NCI-H345 (cell line): ENCODE measurements around the gene ALAS1.

Source experiments
- DNase-seq: peaks from one replicate; lab custom pipeline; 2025; lab: John Stamatoyannopoulos, UW

The ALAS1 gene

DNA sequence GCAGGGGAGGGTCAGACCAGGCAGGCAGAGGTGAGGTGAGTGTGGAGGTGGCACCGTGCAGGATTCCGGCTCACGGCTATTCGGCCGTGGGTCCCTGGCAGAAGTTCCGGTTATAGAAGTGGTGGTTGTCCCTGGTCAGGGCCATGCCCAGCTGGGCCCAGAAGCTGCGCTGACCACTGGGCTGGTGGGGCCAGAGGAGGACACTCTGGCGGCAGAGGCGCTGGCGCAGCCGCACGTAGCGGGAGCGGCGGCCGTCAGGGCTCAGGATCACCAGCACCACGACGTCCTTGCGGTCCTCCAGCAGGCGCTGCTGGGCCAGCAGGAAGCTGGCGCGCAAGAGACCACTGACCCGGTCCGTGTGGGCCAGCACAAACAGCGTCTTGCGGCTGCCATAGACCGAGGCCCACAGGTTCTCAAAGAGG lies 23.2 kb downstream of the ALAS1 start:
- DNase-seq = no peak

DNA sequence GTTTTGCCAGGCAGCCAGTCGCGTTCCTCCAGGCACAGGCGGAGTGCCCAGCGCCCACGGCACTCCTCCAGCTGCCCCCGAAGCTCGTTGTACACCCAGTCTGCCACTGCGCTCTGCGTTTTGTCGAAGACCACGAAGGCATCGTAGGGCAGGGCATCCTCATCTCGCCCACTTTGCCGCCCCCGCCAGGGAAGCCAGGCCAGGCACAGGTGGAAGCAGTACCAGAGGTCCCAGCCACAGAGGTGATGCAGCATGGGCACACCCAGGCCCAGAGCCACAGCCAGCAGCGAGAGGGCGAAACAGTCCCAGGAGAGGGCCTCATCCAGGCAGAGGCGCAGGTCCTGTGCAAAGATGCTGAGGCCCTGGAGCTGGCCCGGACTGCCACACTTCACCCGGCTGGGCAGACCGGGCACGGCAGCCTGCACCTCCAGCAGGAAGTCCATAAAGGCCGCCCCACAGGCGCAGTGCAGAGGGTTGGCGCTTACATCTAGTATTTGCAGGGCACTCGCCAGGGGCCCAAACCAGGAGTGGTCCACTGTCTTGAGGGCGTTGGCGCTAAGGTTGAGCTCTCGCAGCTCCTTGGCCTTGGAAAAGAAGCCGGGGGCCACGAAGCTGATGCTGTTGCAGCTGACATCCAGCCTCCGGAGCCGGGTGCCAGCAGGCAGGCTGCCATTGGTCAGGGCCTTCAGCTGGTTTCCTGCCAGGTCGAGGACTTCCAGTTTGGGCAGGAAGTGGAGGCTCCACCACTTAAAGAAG lies 23.8 kb downstream of the ALAS1 start:
- no peak for DNase-seq

DNA sequence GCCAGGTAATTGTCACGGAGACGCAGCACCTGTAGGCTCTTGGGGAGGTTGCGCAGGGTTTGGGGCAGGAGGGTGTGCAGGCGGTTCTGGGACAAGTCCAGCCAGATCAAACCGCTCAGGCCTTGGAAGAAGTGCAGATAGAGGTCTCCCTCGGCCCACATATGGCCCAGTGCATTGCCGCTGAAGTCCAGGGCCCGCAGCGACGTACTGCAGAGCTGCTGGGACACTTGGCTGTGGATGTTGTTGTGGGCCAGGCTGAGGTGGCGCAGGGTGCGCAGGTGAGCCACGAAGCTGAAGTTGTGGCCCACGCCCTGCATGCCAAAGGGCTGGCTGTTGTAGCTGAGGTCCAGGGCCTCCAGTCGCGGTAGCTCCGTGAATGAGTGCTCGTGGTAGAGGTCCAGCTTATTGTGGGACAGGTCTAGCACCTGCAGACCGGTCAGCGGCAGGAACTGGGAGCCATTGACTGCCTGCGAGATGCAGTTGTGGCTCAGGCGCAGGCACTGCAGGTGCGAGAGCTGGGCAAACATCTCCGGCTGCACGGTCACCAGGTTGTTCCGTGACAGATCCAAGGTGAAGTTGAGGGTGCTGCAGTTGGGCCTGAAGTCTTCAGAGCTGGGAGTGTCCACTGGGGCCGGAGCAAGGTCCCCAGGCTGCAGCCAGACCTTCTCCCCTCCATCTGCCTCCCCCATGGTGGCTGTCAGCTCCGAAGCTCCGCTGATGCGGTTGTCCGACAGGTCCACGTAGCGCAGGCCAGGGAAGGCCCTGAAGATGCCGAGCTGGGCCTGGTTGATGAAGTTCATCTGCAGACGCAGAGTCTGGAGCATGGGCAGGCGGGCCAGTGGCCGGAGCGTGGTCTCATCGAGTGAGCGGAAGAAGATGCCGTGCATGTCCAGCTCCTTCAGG lies 24.6 kb downstream of the ALAS1 start:
- no peak for DNase-seq

DNA sequence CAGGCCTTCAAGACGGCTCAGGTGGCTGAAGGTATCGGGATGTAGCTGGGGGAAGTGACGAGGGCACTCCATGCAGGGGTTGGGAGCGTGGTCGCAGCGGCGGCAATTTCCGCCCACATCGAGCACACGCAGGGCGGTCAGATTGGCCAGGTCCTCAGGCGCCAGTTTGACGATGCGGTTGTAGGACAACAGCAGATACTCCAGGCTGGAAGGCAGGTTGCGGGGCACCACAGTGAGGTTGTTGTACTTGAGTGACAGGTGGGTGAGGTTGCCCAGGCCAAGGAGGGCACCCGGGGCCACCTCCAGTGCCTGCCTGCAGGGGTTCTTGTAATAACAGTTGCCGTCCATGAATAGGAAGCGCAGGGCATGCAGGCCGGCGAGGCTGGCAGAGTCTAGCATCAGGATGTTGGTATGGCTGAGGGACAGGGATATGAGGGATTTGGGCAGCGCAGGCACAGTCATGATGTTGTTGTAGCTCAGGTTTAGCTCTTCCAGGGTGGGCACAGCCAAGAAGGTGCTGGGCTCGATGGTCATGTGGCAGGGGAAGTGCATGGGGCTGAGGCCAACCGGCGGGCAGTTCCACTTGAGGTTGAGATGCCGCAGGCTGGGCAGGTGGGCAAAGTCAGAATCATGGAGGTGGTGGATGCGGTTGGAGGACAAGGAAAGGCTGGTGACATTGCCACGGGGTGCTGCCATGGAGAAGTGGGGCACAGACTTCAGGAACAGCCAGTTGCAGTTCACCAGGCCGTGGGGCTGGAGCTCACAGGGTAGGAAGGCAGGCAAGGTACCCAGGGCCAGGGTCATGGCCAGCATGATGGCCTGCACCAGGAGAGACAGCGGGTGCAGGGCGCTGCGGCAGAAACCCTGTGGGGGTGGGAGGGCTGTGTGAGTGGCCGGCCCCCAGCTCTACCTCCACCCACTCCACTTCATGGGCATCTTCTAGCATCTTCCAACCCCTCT lies 25.8 kb downstream of the ALAS1 start:
- DNase-seq = no peak

DNA sequence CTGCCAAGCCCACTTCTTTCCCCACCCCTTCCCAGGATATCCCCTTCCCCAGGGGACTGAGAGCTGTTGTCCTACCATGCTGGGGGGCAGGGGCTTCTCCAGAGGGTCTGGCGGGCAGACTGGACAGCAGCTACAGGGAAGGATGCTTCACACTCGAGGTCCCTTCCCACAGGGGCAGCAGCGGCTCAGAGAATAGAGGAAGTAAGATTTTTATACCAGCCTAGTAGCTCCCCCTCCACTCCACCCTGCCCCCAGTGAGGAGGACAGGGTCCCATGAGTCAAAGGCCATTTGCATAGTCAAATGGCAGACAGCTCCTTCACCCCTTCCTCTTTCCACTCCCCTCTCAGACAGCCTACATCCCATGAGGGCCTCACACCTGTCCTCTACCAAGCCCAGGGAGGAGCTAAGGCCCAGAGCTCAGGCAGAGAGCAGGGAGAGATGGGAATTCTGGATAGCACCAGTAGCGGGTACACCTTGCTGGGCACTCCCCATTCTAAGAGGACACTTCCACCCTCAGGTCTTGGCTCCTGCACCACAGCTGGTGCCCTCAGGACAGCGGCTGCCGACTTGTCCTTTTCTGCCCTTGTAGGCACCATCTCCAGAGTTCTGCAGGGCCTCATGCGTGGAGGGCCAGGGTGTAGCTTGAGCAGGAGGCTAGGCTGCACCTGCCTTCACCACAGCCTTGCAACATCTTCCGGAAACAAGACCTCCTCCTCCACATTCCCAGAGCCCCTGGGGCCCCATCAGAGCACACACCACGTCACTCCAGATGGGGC lies 27.7 kb downstream of the ALAS1 start, which contains the start of gene TLR9:
Gene TLR9 (minus strand): TSS at position 194 of the 777 bp plus-strand sequence. CDS start 116 bp downstream, at position 78.
- DNase-seq = no peak

DNA sequence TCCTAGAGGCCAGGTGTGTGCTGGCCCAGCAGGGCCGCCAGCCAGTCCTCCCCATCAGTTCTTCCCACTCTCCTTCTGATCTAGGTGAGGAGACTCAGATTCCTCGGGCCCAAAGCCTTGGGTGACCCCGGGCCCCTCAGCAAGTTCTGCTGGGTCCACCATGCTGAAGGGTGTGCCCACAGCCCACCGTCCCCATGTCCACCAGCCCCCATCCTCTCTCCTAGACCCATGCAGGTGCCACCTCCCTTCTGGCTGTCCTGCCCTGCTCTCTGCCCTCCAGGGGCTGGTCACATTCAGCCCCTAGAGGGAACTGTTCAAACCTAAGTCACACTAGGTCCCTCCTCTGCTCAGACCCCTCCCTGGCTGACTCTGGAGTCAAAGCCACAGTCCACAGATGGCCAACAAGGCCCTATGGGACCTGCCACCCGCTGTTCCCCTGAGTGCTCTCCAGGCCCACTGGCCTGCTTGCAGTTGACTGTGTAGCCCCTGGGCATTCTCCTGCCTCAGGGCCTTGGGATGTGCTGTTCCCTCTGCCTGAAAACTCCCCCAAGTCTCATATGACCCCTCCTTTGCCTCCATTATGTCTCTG lies 28.4 kb downstream of the ALAS1 start:
- no peak for DNase-seq

DNA sequence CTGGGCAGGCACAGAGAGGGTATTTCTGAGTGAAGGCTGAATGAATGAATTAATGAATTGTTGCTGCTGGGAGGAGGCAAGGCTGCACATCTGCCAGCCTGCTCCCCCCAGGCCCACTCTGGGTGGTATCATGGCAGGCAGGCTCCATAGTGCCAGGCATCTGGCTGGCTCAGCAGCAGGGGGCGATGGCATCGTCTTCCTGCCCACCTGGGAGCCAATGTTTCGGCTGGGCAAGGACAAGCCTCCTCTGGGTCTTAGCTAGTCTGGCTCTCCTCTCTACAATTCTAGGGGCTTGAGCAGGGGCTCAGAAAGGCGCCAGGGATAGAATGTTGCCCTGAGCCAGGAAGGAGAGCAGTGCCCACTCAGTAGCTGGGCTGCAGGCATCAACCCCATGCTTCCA lies 29.2 kb downstream of the ALAS1 start:
- no peak for DNase-seq

DNA sequence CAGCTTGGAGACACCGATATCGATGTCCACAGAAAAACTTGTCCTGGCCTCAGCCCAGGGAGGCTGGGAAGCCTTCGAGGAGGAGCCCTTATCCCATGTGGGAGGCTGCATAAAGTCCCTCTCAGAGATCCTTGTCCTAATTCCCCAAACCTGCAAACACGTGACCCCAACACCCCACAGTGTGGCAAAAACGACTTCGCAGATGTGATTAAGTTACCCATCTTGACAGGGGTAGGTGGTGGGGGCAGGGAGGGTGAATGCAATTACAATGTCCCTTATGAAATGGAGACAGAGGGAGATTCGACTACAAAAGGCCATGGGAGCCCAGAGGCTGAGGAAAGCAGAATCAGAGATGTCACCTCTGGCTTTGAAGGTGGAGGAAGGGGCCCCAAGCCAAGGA lies 29.8 kb downstream of the ALAS1 start:
- DNase-seq = no peak

DNA sequence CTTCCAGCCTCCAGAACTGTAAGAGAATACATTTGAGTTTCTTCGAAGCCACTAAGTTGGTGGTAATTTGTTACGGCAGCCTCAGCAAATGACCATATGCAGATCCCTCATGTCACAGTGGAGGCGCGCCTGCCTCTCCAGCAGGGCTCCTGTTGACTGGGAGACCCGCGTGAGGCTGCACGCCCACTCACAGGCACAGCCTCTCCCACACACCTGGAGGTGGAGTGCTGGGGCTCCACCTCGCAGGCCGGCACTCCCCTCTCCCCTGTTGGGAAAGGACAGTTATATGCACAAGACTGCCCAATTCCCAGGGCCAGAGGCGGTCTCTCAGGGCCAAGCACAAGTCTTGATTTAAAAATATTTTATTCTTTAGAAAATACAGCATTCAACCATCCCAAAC lies 30.3 kb downstream of the ALAS1 start:
- DNase-seq = no peak

DNA sequence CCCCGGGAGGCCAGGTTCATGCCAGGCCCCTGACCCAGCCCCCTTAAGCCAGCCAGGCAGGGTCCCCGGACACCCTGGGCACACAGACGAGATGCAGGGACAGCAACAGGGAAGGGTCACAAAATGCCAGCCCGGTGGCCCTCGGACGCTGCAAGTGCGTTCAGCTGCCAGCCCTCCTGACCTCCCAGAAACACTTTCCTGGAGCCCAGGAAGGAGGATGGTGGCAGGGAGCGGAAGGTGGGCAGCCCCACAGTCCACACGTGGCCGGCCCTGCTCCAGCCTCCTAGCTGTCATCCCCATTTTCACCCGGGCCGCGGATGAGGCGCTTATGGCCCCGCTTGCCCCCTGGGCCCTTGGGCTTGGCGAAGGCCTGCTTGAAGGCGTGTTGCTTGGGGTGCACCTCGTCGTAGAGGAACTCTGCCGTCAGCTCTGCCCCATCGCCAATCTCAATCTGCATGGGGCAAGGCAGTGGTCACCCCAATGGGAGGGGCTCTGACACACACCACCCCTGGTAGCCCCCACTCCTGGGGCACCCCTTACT lies 30.9 kb downstream of the ALAS1 start:
- DNase-seq = no peak

DNA sequence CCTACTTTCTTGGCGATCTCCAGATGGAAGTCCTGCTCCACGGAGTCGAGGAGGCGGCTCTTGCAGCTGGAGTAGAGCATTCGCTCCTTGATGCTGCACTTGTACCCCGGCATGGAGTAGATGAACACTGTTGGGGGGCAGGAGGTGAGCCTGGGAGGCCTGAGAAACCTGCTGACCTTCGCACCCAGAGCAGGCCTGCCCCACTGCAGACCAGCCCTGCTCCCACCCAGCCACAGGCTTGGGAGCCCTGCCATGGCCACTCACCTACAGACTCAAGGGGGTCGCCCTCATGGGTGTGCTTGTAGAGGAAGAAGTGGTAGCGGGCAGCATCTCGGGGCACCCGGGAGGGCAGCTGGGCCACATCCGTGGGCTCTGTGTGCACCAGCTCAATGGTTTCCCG lies 31.7 kb downstream of the ALAS1 start:
- no peak for DNase-seq

DNA sequence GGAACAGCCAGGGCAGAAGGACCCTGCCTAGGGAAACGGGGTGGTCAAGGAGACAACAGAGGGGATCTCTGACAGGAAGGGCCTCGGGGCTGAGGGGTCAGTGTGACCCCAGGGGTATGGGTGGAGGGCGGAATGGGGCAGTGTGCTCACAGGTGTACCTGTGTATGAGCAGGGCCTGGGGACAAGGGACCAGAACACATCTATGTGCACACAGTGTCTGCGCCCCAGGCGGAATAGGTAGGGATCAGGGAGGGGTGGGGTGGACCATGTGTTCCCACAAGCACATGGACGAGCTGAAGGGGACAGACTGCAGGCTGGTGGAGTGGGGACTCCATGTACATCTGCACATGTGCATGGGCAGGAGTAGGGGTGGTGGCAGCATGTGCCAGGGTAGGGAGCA lies 32.5 kb downstream of the ALAS1 start:
- no peak for DNase-seq

DNA sequence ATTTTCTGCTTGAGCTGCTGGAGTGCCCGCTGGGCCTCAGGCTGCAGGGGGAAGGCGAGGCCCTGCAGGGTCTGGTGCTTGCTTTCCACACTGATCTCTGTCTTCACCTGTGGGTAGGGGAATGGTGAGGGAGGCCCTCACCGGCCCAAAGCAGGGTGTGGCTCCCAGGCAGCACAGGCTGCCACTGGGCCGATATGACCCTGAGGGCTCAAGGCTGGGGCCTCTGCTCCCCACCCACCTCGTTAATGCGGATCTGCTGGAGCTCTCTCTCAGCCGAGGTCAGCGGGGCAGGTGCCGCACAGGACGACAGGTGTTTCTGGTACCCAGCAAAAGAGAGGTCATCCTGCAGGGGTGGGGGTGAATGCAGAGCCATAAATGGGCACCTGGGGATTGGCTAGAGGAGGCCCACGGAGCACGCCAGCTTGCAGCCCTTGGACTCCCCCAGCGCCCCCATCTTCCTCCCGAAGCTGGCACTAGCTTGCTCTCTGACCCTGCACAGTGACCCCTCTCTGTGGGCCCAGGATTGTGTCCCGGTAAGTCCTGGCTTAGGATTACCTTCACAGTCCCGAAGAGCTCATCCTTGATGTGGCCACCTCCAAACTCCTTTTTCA lies 33.0 kb downstream of the ALAS1 start:
- DNase-seq = no peak

DNA sequence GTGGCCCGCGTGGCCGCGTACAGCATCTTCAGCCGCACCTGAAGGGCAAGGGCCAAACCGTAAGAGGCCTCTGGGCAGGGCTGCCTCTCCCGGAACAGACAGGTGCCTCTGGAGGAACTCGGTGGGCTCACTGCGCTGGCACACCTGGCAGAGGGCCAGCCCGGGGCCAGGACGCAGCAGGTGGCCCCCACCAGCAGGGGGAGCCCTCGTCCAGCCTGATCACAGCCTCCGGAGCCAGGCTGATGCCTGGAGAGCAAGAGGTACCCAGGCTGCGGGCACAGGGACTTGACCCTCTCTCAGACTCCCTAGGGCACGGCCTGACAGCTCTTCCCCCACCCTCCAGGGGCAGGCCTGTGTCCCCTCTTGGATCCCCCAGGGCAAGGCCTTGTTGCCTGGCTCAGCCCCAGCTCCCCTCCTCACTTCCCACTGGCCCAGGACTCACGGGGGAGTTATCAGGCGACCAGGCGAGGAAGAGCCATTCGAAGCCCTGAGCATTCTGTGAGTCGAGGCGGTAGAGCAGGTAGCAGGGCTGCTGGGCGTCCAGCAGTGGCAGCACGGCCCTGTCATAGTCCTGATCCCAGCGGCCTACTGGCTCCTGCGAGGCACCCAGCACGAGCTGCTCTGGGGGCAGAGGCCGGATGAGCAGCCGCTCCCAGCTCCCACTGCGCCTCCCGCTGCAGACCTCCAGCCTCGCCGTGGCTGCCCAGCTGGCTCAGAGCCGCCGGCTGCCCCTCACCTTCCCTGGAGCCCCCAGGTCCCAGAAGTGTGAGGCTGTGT lies 33.7 kb downstream of the ALAS1 start:
- peak; percentile 10 for DNase-seq

DNA sequence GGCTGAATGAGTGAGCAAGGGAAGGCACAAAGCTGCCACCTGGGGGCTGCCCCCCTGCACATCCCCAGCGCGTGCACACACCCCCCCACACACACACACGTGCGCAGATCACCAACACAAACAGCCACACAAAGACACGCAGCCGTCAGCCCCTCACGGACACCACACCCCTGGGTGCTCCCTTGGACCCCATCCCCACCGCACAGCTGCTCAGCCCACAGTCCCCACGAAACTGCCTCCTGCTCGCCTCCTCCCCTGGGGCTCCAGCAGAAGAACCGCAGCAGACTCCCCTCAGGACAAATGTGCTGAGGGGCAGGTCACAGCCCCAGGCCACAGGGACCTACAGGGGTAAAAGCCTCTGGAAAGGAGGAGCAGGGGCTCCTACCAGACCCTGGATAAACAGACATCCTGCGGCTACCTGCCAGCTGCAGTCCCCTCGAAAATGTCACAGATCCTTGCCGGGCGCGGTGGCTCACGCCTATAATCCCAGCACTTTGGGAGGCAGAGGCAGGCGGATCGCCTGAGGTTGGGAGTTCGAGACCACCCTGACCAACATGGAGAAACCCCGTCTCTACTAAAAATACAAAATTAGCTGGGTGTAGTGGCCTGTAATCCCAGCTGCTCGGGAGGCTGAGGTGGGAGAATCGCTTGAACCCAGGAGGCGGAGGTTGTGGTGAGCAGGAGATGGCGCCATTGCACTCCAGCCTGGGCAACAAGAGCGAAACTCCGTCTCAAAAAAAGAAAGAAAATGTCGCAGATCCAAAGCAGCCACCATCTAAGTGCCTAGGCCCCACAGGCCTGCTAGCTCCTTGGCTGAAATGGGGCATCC lies 34.5 kb downstream of the ALAS1 start:
- no peak for DNase-seq

DNA sequence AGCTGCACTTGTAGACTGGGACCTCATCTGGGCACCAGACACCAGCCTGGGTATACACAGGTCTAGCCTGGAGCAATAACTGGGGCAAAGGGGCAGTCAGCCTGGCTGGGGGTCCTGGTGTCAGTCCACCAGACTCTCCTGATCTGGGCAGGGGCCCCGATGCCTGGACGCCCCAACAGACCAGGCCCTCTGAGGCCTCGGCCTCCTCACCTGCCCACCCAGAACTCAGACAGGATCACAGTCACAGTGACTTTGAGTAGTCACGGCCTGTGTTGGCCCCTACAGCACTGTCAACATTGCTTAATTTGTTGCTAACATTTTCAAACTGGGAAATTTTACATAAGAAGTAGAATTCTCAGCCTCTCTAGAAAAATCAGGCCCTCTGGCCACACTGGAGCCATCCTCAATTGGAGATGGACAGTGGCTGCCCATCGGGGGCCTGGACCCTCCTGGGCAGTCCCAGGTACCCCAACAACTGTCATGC lies 35.2 kb downstream of the ALAS1 start:
- DNase-seq = no peak

DNA sequence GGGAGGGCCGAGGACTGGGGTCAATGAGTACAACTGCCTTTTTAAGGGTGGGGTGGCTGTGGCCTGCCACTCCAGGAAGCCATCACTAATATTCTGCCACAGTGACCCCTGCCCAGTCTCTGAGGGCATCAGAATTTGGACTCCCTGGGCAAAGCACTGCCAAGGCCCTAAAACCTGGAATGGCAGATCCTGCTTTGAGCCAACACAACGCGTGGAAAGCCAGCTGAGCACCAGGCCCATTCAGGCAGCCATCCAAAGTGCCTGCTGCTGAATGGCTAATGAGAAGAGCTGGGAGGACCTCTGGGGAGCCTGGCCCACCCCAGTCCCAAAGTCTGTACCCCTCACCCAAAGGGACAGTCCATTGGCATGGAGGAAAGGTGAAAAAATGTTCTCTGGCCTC lies 36.0 kb downstream of the ALAS1 start:
- DNase-seq = no peak
